Articular chondrocyte of knee joint (primary cell): ENCODE data around the gene C6orf62. TPM values are rescaled to one million over a fixed set of nuclear protein-coding genes. Genes with fewer than 3 reads are reported as not detected.

ENCODE experiments used
- total RNA-seq: library from RNA; depleted of rRNA; stranded (reverse); fragments of >200 nt; gene quantifications from 2 replicates; pipeline ENCODE4 v1.2.3, GENCODE V29; 2012

The C6orf62 gene
- 190 and 231 TPM in 2 replicates for total RNA-seq

DNA sequence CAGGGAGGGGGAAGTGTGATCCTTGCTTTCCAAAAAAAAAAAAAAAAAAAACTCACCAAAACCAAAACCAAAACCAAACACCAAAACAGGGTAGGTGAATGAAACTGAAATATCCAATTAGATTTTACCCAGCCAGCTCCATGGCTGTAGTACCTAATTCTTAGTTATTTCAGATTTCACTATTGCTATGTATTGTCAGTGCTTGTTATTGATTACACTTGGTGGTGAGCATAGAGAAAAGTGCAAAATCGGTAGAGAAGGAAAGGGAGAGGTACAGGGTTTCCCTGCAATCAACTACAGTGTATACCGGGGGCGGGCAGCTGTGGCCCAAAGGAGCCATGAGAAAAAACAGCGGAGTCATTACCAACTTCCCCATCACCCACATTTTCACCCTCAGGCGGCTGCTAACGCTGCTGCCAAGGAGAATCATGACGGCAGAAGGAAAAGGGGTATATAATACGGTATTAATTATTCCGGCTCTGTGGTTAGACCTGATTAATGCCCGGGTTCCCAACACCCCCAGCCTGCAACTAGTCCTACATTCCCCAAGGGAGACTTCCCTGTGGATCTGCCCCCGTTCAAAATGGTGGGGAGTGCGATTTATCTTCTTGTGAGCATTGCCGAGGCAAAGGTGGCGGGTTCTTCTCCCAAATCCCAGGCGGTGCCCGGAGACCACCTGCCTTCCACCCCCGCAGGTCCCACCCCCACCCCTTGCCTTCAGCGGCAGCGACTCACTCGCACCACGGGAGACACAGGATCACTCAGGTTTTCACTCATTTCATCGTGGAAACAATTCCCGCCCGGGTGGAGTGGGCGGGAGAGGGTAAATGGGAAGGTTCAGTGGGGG is at the start of gene C6orf62:
TSS of gene C6orf62 (minus strand) at position 30 of the 847 bp plus-strand sequence. CDS start 486 bp downstream, outside the sequence.

DNA sequence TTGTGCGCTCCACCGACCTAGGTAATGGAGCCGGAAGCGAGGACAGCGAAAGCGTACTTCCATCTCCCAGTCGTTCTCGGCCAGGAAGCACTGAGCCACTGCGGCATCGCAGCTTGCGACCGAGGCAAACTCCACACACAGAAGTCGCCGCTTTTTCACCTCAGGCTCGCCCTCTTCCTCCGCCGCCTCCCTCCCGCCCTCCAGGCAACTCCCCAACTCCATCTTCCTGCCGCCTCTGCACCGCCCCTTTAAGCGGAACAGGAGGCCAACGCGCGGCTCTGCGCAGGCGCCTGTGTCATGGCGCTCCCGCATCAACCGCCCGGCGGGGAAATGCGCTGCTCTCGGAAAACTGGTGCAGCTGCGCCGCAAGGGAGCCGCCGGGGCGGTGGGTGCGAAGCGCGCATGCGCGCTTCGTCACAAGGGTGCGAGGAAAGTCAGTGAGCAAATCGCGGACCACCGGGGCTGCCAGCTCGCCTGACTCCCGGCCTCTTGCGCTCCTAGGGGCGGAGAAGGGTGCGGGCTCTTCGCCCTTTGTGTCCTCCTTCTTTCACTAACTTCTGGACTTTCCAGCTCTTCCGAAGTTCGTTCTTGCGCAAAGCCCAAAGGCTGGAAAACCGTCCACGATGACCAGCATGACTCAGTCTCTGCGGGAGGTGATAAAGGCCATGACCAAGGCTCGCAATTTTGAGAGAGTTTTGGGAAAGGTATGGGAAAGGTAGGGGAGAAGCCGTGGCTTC is 52.1 kb downstream of the C6orf62 start, which contains the start of the genes ACOT13 and TDP2:
TSS of gene ACOT13 (plus strand) at position 437 of the 737 bp plus-strand sequence. CDS start at position 624, 187 bp downstream.
TSS of gene TDP2 (minus strand) at position 259 of the 737 bp plus-strand sequence. CDS start at position 222, 37 bp downstream.

Other genes with a start within 250 kb of the C6orf62 start
- 2.2 and 2.7 TPM in 2 replicates for gene GPLD1, start 229.6 kb downstream of the C6orf62 start, total RNA-seq
- gene ALDH5A1, start 224.2 kb downstream of the C6orf62 start, total RNA-seq = 3.9 and 5.0 TPM in 2 replicates
- gene KIAA0319, start 73.0 kb downstream of the C6orf62 start, total RNA-seq = under 0.01 and 0.13 TPM in 2 replicates
- 43.6 and 47.8 TPM in 2 replicates for gene TDP2, start 52.3 kb downstream of the C6orf62 start, total RNA-seq
- 15.0 and 15.1 TPM in 2 replicates for gene ACOT13, start 52.1 kb downstream of the C6orf62 start, total RNA-seq
- gene GMNN, start 55.8 kb upstream of the C6orf62 start, total RNA-seq = 23.1 and 27.2 TPM in 2 replicates
- not detected in 2 replicates for gene ARMH2, start 79.8 kb upstream of the C6orf62 start, total RNA-seq
- 4.3 and 4.6 TPM in 2 replicates for gene RIPOR2, start 216.8 kb upstream of the C6orf62 start, total RNA-seq